Activated naive CD8-positive, alpha-beta T cell treated with anti-CD3 and anti-CD28 coated beads for 36 hours (primary cell): Measurements from ENCODE around the gene ATF6B. TPM values are rescaled to one million over a fixed set of nuclear protein-coding genes. Genes with fewer than 3 reads are reported as not detected.
A peak's percentile ranks its signal among the peaks of the same experiment; 100 is the strongest.

Experiments
- DNase-seq: peaks from one replicate; pipeline ENCODE4 v3.0.0; 2021
- H3K27ac Mint-ChIP-seq: one replicate; pipeline ENCODE4 v1.8.0; 2022; ENCODE audit warnings: mild to moderate bottlenecking, moderate library complexity, mixed read lengths
- H3K27me3 Mint-ChIP-seq: one replicate; pipeline ENCODE4 v1.8.0; 2022; ENCODE audit warnings: mild to moderate bottlenecking, mixed read lengths
- H3K36me3 Mint-ChIP-seq: one replicate; pipeline ENCODE4 v1.8.0; 2021; ENCODE audit warnings: mild to moderate bottlenecking, mixed read lengths
- H3K4me1 Mint-ChIP-seq: one replicate; pipeline ENCODE4 v1.8.0; 2021; ENCODE audit warnings: mixed read lengths
- H3K4me3 Mint-ChIP-seq: one replicate; pipeline ENCODE4 v1.8.0; 2022; ENCODE audit warnings: mild to moderate bottlenecking, moderate library complexity, mixed read lengths
- H3K9me3 Mint-ChIP-seq: one replicate; pipeline ENCODE4 v1.8.0; 2022; ENCODE audit warnings: mixed read lengths
- total RNA-seq, 2 experiments: library from RNA; stranded (reverse); gene quantifications; one replicate each; pipeline ENCODE4 v1.2.3, GENCODE V29; 2021

ATF6B gene
- total RNA-seq, 2 experiments from 2014 or later: 50.4 to 53.5 TPM

GRCh38 chr6:32166411-32167061 is 38.5 kb upstream of the ATF6B start:
- no peak overlapping the region for H3K27ac Mint-ChIP-seq
- no peak overlapping the region for H3K4me3 Mint-ChIP-seq
- DNase-seq: no peak
- H3K4me1 Mint-ChIP-seq: peaks cover 3% of the 10 kb centered on the region
- H3K27me3 Mint-ChIP-seq: no peaks in the 10 kb centered on the region
- H3K36me3 Mint-ChIP-seq: peaks cover 22% of the 10 kb centered on the region
- no peaks in the 10 kb centered on the region for H3K9me3 Mint-ChIP-seq

- Mint-ChIP-seq H3K4me1 (peaks cover 3% of the 10 kb centered on the region), H3K9me3 (no peaks in the 10 kb centered on the region), H3K4me3 (no peak within 1 kb of the TSS), H3K27me3 (no peaks in the 10 kb centered on the region), H3K27ac (no peak within 1 kb of the TSS), H3K36me3 (peaks cover 12% of the 10 kb centered on the region)
- no peak for DNase-seq
Observed at GRCh38 chr6:32164295-32164694, 36.2 kb upstream of the ATF6B start, which contains the start of gene EGFL8. TSS of gene EGFL8 (plus strand) at chr6:32164595. CDS start at chr6:32166166, 1,571 bp downstream.

DNA sequence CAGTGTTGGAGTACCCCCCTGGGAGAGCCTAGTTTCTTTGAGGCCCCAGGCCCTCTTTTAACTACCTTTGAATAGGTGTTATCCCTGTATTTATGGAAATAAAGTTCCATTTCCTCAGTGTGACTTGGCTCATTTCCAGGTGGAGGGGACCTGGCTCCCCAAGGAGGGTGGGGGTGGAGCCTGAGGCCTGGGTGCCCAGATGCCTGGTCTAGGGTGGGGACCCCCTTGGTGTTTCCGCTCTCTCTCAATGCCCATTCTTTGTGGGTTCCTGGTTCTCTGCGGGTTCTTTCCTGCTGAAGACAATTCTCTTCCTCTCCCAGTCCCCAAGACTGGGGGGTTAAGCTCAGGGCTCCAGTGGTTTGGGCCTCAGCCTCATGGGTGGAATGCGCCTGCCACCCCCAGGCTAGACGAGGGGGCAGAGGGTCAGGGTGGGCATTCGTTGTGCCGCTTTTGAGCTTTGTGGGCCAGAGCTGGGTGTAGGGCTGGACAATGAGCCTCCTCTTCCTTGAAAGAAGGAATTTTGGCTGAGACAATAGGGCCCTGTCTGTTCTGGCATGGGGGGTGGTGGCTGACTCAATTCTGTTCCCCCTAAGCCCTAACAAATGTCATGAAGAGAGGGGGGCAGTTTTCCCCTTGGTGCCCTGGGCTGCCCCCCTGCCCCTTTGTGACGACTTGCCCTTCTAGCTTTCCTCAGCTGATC is 35.7 kb upstream of the ATF6B start:
- H3K9me3 Mint-ChIP-seq: no peaks in the 10 kb centered on the region
- DNase-seq: no peak
- no peak overlapping the region for H3K27ac Mint-ChIP-seq
- H3K4me3 Mint-ChIP-seq: no peak overlapping the region
- peaks cover 11% of the 10 kb centered on the region for H3K36me3 Mint-ChIP-seq
- no peaks in the 10 kb centered on the region for H3K27me3 Mint-ChIP-seq
- H3K4me1 Mint-ChIP-seq: peaks cover under 1% of the 10 kb centered on the region

- no peak for DNase-seq
- H3K27me3 Mint-ChIP-seq: no peaks in the 10 kb centered on the region
- H3K36me3 Mint-ChIP-seq: peaks cover 19% of the 10 kb centered on the region
- no peaks in the 10 kb centered on the region for H3K9me3 Mint-ChIP-seq
- peaks cover 19% of the 10 kb centered on the region for H3K4me1 Mint-ChIP-seq
- no peak overlapping the region for H3K4me3 Mint-ChIP-seq
- no peak overlapping the region for H3K27ac Mint-ChIP-seq
Observed at GRCh38 chr6:32158052-32158451, 30.0 kb upstream of the ATF6B start.

GRCh38 chr6:32156891-32157290 is 28.8 kb upstream of the ATF6B start:
- Mint-ChIP-seq H3K4me1 (peaks cover 30% of the 10 kb centered on the region), H3K36me3 (peaks cover 19% of the 10 kb centered on the region), H3K27ac (no peak overlapping the region), H3K27me3 (no peaks in the 10 kb centered on the region), H3K9me3 (no peaks in the 10 kb centered on the region), H3K4me3 (no peak overlapping the region)
- no peak for DNase-seq

DNA sequence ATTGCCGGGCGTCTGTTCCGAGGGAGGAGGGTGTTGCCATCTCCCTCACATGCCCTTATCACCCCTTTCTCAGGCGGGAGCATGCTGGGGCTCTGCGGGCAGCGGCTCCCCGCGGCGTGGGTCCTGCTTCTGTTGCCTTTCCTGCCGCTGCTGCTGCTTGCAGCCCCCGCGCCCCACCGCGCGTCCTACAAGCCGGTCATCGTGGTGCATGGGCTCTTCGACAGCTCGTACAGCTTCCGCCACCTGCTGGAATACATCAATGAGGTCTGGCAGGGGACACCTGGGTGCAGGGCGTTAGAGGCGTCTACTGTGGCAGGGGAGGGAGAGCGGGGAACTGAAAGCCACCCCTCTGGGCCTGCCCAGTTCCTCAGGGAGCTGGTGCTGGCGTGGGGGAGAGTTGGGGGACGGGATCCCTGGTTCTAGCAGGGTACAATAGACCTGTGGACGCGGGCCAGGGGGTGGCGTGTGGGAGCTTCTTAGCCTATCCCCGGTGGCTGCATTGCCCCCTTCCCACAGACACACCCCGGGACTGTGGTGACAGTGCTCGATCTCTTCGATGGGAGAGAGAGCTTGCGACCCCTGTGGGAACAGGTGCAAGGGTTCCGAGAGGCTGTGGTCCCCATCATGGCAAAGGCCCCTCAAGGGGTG is 26.6 kb upstream of the ATF6B start:
- peak overlapping the region; percentile 92 for H3K27ac Mint-ChIP-seq
- DNase-seq: peak; percentile 72
- peaks cover 17% of the 10 kb centered on the region for H3K36me3 Mint-ChIP-seq
- peaks cover 9% of the 10 kb centered on the region for H3K27me3 Mint-ChIP-seq
- H3K9me3 Mint-ChIP-seq: no peaks in the 10 kb centered on the region
- H3K4me3 Mint-ChIP-seq: peak overlapping the region; percentile 97
- peaks cover 44% of the 10 kb centered on the region for H3K4me1 Mint-ChIP-seq

- Mint-ChIP-seq H3K9me3 (no peaks in the 10 kb centered on the region), H3K27me3 (peaks cover 13% of the 10 kb centered on the region), H3K4me1 (peaks cover 48% of the 10 kb centered on the region), H3K4me3 (peak within 1 kb of the TSS; percentile 97), H3K36me3 (peaks cover 17% of the 10 kb centered on the region), H3K27ac (peak within 1 kb of the TSS; percentile 92)
- peak; percentile 89 for DNase-seq
Observed at GRCh38 chr6:32153564-32154513, 25.8 kb upstream of the ATF6B start, which contains the start of gene PPT2. TSS of gene PPT2 (plus strand) at chr6:32154141. CDS start at chr6:32154595, 454 bp downstream.

DNA sequence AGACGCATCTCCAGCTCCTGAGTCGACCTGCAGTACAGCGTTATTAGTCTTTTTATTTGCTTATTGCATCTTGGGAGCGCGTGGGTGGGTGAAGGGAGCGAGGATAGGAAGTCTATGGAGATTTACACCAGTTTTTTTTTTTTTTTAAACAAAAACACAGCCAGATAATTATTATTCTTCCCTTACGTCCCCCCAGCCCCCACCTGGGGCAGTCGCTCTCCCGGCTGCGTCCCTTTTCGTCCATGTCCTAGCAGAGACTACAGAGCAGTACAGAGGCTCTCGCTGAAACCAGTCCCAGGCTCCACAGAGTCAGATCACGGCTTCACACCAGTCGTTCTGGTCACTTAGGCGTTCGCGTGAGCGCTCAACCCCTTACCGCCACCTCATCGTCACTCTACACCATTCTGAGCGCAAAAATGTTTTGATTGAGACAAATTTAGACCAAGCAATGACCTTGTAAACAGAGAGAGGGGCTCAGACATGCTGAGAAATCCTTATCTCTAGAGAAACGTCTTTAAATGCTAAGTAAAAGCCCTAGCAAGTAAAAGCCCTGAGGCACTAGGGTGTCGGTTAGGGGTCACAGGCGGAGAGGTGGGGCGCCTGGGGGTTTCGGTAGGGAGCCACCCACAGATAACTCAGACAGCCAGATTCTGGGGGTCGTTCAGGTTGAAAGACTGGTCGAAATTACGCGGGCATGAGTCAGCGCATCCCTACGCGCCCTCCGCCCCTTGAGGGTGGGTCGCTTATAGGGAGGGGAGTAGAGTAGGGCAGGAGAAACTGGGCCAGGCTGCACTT is 24.9 kb upstream of the ATF6B start:
- DNase-seq: peak; percentile 40
- Mint-ChIP-seq H3K4me1 (peaks cover 55% of the 10 kb centered on the region), H3K27me3 (peaks cover 18% of the 10 kb centered on the region), H3K4me3 (peak overlapping the region; percentile 97), H3K9me3 (no peaks in the 10 kb centered on the region), H3K27ac (peak overlapping the region; percentile 77), H3K36me3 (peaks cover 14% of the 10 kb centered on the region)

DNA sequence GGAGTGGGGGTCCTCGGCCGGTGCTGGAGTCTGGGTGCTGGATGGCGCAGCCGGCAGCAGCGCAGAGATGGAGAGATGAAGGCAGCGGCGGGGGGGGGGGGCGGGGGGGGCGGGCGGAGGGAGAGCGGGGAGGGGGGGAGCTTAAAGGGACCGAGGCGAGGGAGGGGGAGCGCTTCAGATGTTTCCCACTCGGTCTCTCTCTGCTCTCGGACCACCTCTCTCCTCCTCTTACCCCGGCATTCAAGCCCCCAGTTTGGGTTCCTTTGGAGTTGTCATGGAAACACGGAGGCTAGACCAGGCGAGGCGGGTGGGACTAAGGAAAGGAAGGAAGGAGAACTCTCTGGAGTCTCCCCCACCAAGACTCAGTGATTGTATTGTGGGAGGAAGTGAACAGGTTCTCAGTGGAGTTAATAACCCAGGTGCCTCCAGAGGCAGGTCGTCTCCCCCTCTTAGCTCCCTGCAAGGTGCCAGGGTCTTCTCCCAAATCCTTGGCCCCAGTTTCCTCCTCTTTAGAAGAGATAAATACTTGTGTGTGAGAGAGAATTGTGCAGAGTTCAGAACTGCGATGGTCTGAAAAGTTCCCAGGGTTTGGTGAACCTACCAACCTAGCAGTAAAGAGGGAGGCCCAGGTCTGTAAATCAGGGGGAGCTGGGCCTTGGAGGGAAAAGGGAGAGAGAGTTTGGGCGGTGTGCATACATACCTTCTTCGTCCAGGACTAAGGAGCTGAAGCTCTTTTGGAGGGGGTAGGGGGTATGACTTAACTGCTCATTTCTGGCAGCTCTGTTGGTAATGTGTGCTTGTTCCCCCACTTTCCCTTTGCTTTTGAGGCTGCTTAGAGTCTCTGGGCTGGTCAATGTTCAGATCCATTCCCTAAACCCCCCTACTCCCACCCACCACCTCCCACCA is 24.1 kb upstream of the ATF6B start, which contains the start of gene PRRT1:
Gene PRRT1, minus strand, starts transcription at position 77 of the 906 bp plus-strand sequence. CDS start 112 bp downstream, outside the sequence.
- peak within 1 kb of the TSS; percentile 97 for H3K4me3 Mint-ChIP-seq
- no peak for DNase-seq
- peak within 1 kb of the TSS; percentile 26 for H3K27ac Mint-ChIP-seq
- H3K27me3 Mint-ChIP-seq: peaks cover 21% of the 10 kb centered on the region
- peaks cover 7% of the 10 kb centered on the region for H3K36me3 Mint-ChIP-seq
- H3K4me1 Mint-ChIP-seq: peaks cover 56% of the 10 kb centered on the region
- H3K9me3 Mint-ChIP-seq: no peaks in the 10 kb centered on the region

DNA sequence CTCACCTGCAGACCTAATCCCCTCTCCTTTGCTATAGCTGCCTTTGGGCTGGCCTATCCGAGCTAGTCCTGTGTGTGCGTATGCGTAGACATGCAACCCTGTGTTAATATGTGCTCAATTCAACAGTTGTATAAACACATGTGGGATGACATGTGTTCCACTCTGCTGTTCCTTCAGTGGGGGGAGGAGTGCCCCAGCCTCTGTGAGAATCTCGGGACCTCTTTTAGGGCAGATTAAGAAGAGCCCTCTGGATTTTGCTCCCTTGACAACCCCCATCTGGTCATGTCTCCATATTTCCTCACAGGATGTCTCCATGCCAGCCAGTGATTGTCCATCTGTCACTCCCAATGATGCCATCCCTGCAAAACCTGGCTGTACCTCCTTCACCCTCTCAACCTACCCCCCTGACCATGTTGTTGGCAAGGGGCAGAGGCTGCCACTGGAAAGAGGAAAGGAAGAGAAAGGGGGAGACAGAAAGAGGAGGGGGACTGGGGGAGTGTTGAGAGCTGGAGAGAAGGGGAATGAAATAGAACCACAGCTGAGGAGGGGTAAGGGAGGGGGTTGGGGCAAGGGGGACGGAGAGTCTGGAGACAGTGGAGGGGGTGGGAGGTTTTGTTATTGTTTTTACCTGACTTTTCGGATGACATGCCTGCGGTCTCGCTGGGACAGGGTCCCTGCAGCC is 23.3 kb upstream of the ATF6B start:
- Mint-ChIP-seq H3K4me1 (peaks cover 56% of the 10 kb centered on the region), H3K4me3 (peak overlapping the region; percentile 69), H3K27ac (peak overlapping the region; percentile 18), H3K27me3 (peaks cover 21% of the 10 kb centered on the region), H3K36me3 (peaks cover 7% of the 10 kb centered on the region), H3K9me3 (no peaks in the 10 kb centered on the region)
- DNase-seq: no peak

DNA sequence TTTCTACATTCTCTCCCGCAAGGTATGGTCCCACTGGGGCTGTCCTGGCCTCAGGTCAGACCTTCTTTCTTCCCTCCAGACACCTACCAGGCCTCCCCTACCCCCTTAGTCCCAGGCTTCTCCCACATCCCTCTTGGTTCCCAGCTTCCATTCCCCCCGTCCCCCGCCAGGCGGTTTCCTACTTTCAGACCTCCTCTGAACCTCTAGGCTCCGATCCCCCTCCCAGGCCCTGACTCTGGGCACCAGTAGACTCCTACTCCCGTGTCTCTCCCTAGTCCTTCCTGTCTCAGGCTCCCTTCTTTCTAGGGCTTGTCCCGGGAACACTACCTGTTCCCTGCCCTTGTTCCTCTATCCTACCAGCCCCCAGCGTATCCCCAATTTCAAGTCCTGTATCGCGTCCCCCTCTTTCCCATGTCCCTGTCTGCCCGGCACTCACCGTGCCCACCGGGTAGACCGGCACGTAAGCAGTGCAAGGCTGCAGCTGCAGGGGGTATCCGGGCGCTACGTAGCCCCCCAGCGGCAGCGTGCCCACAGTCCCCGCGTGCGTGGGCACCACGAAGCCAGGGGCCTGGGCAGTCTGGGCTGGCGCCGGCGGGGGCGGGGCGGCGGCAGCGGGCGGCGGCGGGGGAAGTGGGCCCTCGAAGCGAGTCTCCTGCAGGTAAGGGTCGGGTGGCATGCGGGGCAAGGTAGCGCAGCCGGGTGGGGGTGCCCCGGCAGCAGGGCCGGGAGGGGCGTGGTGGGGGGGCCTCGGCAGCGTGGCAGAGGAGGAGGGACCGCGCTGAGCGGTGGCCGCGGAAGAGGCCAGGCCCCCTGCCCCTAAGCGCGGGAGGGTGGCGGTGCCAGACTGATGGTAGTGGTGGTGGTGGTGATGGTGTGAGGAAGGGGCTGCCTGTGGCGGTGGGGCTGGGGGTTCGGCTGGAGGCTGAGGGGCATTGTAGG is 22.2 kb upstream of the ATF6B start:
- peak overlapping the region; percentile 8 for H3K27ac Mint-ChIP-seq
- peaks cover 7% of the 10 kb centered on the region for H3K36me3 Mint-ChIP-seq
- H3K9me3 Mint-ChIP-seq: no peaks in the 10 kb centered on the region
- DNase-seq: no peak
- H3K4me3 Mint-ChIP-seq: peak overlapping the region; percentile 69
- H3K4me1 Mint-ChIP-seq: peaks cover 46% of the 10 kb centered on the region
- H3K27me3 Mint-ChIP-seq: peaks cover 21% of the 10 kb centered on the region
